Breast epithelium (tissue), 4 donors: ENCODE results near the gene PDE7B. TPM values are rescaled to one million over a fixed set of nuclear protein-coding genes. Genes with fewer than 3 reads are reported as not detected.

ENCODE experiments used
- DNase-seq, 2 donors: peaks; one replicate each; pipeline ENCODE4 v3.0.0-alpha.2; 2019; ENCODE audit warnings: low spot score in 2 of 2
- H3K27ac ChIP-seq, 2 donors: fragments of 200-600 bp; sonication (generic) in 1 of 2; one replicate each; pipeline ENCODE4 v1.5.1; 2016 to 2019; ENCODE audit warnings: mild to moderate bottlenecking in 1 of 2
- H3K27me3 ChIP-seq, 2 donors: fragments of 200-600 bp; sonication (generic) in 1 of 2; one replicate each; pipeline versions ENCODE4 v1.5.1 to v1.6.0; 2017 to 2019; ENCODE audit warnings: control low read depth in 1 of 2, mild to moderate bottlenecking in 1 of 2
- H3K36me3 ChIP-seq: fragments of 200-600 bp; one replicate; pipeline ENCODE4 v1.5.1; 2019
- H3K4me1 ChIP-seq, 2 donors: fragments of 200-600 bp; sonication (generic); one replicate each; pipeline ENCODE4 v1.5.1; 2016 to 2019; ENCODE audit warnings: control low read depth in 1 of 2
- H3K4me3 ChIP-seq, 3 donors: fragments of 200-600 bp; sonication (generic); 1 replicate in 2 of 3; 2 replicates in 1 of 3; pipeline ENCODE4 v1.5.1; 2016 to 2019; ENCODE audit warnings: mild to moderate bottlenecking in 3 of 3, moderate library complexity in 2 of 3
- H3K9me3 ChIP-seq, 2 donors: fragments of 200-600 bp; sonication (generic) in 1 of 2; one replicate each; pipeline ENCODE4 v1.5.1; 2016 to 2019; ENCODE audit warnings: control low read depth in 1 of 2
- POLR2A ChIP-seq: fragments of 450-650 bp; IDR thresholded peaks from one replicate; pipeline ENCODE4 v1.6.1; 2016; ENCODE audit warnings: antibody characterized with exemption, mild to moderate bottlenecking, moderate library complexity
- POLR2AphosphoS5 ChIP-seq, 3 donors: sonication (generic); formaldehyde crosslinking; IDR thresholded peaks; one replicate each; pipeline ENCODE4 v1.6.1; 2017; ENCODE audit warnings: antibody characterized with exemption in 3 of 3
- intact Hi-C: fragments of 100-400 bp; cut with DNase I; formaldehyde crosslinking; loops from one replicate; pipeline ENCODE4 v1.15.1; 2023; ENCODE audit warnings: low total_unique reads
- total RNA-seq, 3 donors: library from RNA; depleted of rRNA; stranded (reverse); fragments of >200 nt; gene quantifications; one replicate each; pipeline ENCODE4 v1.1.0, GENCODE V29; 2016
- TF ChIP-seq, protein P1 (sequence below), 3 donors: fragments of 450-650 bp; IDR thresholded peaks; one replicate each; pipeline ENCODE4 v1.5.1; 2016 to 2017; ENCODE audit warnings: antibody characterized with exemption in 3 of 3, mild to moderate bottlenecking in 3 of 3, moderate library complexity in 3 of 3

Gene PDE7B
- total RNA-seq, 3 donors from 2014 or later, result 3.4 to 5.2 (median 5.1) TPM

GRCh38 chr6:136007345-136007744 is 155.8 kb downstream of the PDE7B start:
- intact Hi-C loops, result no loop called here
- no peaks in the 10 kb centered on the region for H3K4me1 ChIP-seq
- no peak overlapping the region for H3K27ac ChIP-seq
- H3K27me3 ChIP-seq, result no peaks in the 10 kb centered on the region
- H3K36me3 ChIP-seq, result no peaks in the 10 kb centered on the region
- peaks cover 0 to 9% of the 10 kb centered on the region in 2 donors for H3K9me3 ChIP-seq
- H3K4me3 ChIP-seq, result no peak overlapping the region
- TF ChIP-seq, protein P1, sequence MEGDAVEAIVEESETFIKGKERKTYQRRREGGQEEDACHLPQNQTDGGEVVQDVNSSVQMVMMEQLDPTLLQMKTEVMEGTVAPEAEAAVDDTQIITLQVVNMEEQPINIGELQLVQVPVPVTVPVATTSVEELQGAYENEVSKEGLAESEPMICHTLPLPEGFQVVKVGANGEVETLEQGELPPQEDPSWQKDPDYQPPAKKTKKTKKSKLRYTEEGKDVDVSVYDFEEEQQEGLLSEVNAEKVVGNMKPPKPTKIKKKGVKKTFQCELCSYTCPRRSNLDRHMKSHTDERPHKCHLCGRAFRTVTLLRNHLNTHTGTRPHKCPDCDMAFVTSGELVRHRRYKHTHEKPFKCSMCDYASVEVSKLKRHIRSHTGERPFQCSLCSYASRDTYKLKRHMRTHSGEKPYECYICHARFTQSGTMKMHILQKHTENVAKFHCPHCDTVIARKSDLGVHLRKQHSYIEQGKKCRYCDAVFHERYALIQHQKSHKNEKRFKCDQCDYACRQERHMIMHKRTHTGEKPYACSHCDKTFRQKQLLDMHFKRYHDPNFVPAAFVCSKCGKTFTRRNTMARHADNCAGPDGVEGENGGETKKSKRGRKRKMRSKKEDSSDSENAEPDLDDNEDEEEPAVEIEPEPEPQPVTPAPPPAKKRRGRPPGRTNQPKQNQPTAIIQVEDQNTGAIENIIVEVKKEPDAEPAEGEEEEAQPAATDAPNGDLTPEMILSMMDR (IDR thresholded peaks at IDR 0.05), result no peak
- TF ChIP-seq POLR2AphosphoS5 (IDR thresholded peaks at IDR 0.05) (no peak), POLR2A (no peak)
- no peak for DNase-seq

- peaks cover 0 to 8% of the 10 kb centered on the region in 2 donors for H3K9me3 ChIP-seq
- H3K27ac ChIP-seq, result no peak overlapping the region
- TF ChIP-seq POLR2A, result no peak
- TF ChIP-seq, protein P1 (IDR thresholded peaks at IDR 0.05), result no peak
- TF ChIP-seq POLR2AphosphoS5 (IDR thresholded peaks at IDR 0.05), result no peak
- intact Hi-C loops, result no loop called here
- H3K4me1 ChIP-seq, result no peaks in the 10 kb centered on the region
- no peak for DNase-seq
- no peaks in the 10 kb centered on the region for H3K27me3 ChIP-seq
- H3K4me3 ChIP-seq, result no peak overlapping the region
- H3K36me3 ChIP-seq, result no peaks in the 10 kb centered on the region
These were observed 160.0 kb downstream of the PDE7B start for GRCh38 chr6:136011475-136011874.

- no peak overlapping the region for H3K27ac ChIP-seq
- intact Hi-C loops, result no loop called here
- no peak for TF ChIP-seq POLR2AphosphoS5 (IDR thresholded peaks at IDR 0.05)
- no peak for TF ChIP-seq POLR2A
- TF ChIP-seq, protein P1 (IDR thresholded peaks at IDR 0.05), result no peak
- no peaks in the 10 kb centered on the region for H3K4me1 ChIP-seq
- DNase-seq, result no peak
- H3K4me3 ChIP-seq, result no peak overlapping the region
- no peaks in the 10 kb centered on the region for H3K9me3 ChIP-seq
- H3K36me3 ChIP-seq, result no peaks in the 10 kb centered on the region
- no peaks in the 10 kb centered on the region for H3K27me3 ChIP-seq
These were observed 160.8 kb downstream of the PDE7B start for GRCh38 chr6:136012198-136012887.

GRCh38 chr6:136012943-136013342 is 161.4 kb downstream of the PDE7B start:
- H3K27ac ChIP-seq, result no peak overlapping the region
- no peaks in the 10 kb centered on the region for H3K36me3 ChIP-seq
- H3K27me3 ChIP-seq, result no peaks in the 10 kb centered on the region
- intact Hi-C loops, result no loop called here
- H3K4me1 ChIP-seq, result no peaks in the 10 kb centered on the region
- H3K4me3 ChIP-seq, result no peak overlapping the region
- H3K9me3 ChIP-seq, result no peaks in the 10 kb centered on the region
- TF ChIP-seq, protein P1 (IDR thresholded peaks at IDR 0.05), result no peak
- TF ChIP-seq POLR2A, result no peak
- no peak for TF ChIP-seq POLR2AphosphoS5 (IDR thresholded peaks at IDR 0.05)
- DNase-seq, result no peak

- no peaks in the 10 kb centered on the region for H3K4me1 ChIP-seq
- no peaks in the 10 kb centered on the region for H3K36me3 ChIP-seq
- no peak overlapping the region for H3K4me3 ChIP-seq
- H3K27me3 ChIP-seq, result no peaks in the 10 kb centered on the region
- no peaks in the 10 kb centered on the region for H3K9me3 ChIP-seq
- no peak for DNase-seq
- intact Hi-C loops, result no loop called here
- H3K27ac ChIP-seq, result no peak overlapping the region
- no peak for TF ChIP-seq POLR2A
- no peak for TF ChIP-seq POLR2AphosphoS5 (IDR thresholded peaks at IDR 0.05)
- TF ChIP-seq, protein P1 (IDR thresholded peaks at IDR 0.05), result no peak
These were observed 163.2 kb downstream of the PDE7B start for GRCh38 chr6:136014454-136015437.
